ENCODE results near the gene ANKRD33B.

DNA sequence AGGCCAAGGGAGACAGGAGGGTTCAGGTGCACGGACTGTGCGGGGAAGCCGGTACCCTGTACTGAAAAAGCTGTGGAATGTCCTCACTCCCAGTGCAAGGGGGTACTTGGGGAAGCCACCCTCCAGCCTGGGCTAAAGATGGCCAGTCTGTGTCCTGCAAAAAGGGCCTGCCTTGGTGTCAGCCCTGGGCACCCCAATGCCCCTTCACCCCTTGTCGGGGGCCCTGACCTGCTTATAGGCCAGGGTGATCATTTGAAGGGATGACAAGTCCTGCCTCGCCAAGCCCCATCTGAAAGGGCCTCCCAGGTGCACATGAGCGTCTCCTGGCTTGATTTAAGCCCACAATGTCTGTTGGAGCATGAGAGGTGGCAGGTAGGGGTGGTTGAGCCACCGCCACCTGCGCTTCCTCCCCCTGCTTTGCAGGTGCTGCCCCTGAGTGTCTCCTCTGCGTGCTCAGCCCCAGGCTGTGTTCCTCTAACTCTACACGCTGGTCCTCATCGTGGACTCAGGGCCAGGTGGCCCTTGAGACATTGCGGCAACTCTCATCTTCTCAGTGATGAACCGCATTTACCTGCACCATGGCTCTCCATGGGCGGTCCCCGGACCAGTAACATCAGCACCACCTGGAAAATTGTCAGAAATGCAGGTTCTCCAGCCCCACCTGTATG is 97.0 kb downstream of the ANKRD33B start:
- no peak for TF ChIP-seq CTCF (IDR thresholded peaks at IDR 0.05)
- no peak for TF ChIP-seq POLR2A (IDR thresholded peaks at IDR 0.05)
- no peak for TF ChIP-seq POLR2AphosphoS5 (IDR thresholded peaks at IDR 0.05; ENCODE audit: insufficient read depth in 1 of 2, low read depth in 1 of 2)

Measured in vagina (tissue), 2 donors.